COLO668 (cell line): Measurements from ENCODE around the gene KARS1.
A peak's percentile ranks its signal among the peaks of the same experiment; 100 is the strongest.

Experiments used
- DNase-seq: peaks from one replicate; lab custom pipeline; 2025; ENCODE audit not compliant: unreplicated experiment; lab: John Stamatoyannopoulos, UW

Gene KARS1

GRCh38 chr16:75647492-75648264 is at the start of gene KARS1, which contains the start of gene TERF2IP:
TSS of gene KARS1 (minus strand) at chr16:75647665. CDS start at chr16:75647639, 26 bp downstream.
TSS of gene TERF2IP (plus strand) at chr16:75647773. CDS start at chr16:75647883, 110 bp downstream.
- DNase-seq: peak; percentile 92

GRCh38 chr16:75695708-75696107 is 48.2 kb upstream of the KARS1 start:
- no peak for DNase-seq

- no peak for DNase-seq
Measured at GRCh38 chr16:75687361-75687760, 39.9 kb upstream of the KARS1 start.

- no peak for DNase-seq
Measured at GRCh38 chr16:75682308-75682707, 34.8 kb upstream of the KARS1 start.

GRCh38 chr16:75679366-75679765 is 31.9 kb upstream of the KARS1 start:
- no peak for DNase-seq

- DNase-seq: no peak
Measured at GRCh38 chr16:75676909-75677308, 29.4 kb upstream of the KARS1 start, which contains the start of gene CPHXL2. TSS of gene CPHXL2 (minus strand) at chr16:75677009. CDS start at chr16:75676999, 10 bp downstream.

- no peak for DNase-seq
Measured at GRCh38 chr16:75667503-75667902, 20.0 kb upstream of the KARS1 start.

- no peak for DNase-seq
Measured at GRCh38 chr16:75660726-75661302, 13.3 kb upstream of the KARS1 start.

GRCh38 chr16:75660321-75660720 is 12.9 kb upstream of the KARS1 start:
- DNase-seq: no peak

GRCh38 chr16:75658175-75658574 is 10.7 kb upstream of the KARS1 start:
- DNase-seq: no peak

- no peak for DNase-seq
Measured at GRCh38 chr16:75653922-75654321, 6.5 kb upstream of the KARS1 start.

- DNase-seq: peak; percentile 80
Measured at GRCh38 chr16:75648265-75649076, 1.0 kb upstream of the KARS1 start.

- DNase-seq: no peak
Measured at GRCh38 chr16:75647112-75647491, 363 bp downstream of the KARS1 start.

- no peak for DNase-seq
Measured at GRCh38 chr16:75644240-75645012, 3.0 kb downstream of the KARS1 start.

GRCh38 chr16:75640598-75640997 is 6.9 kb downstream of the KARS1 start:
- no peak for DNase-seq

- no peak for DNase-seq
Measured at GRCh38 chr16:75635036-75635435, 12.4 kb downstream of the KARS1 start.

- DNase-seq: peak; percentile 75
Measured at GRCh38 chr16:75632857-75633256, 14.6 kb downstream of the KARS1 start.

- no peak for DNase-seq
Measured at GRCh38 chr16:75630052-75630451, 17.4 kb downstream of the KARS1 start.

- DNase-seq: no peak
Measured at GRCh38 chr16:75629132-75629531, 18.3 kb downstream of the KARS1 start.

- no peak for DNase-seq
Measured at GRCh38 chr16:75628351-75628750, 19.1 kb downstream of the KARS1 start.

GRCh38 chr16:75627851-75628250 is 19.6 kb downstream of the KARS1 start:
- no peak for DNase-seq
